Endometrial microvascular endothelial cells (primary cell): ENCODE measurements around the gene ACSL1. TPM values are rescaled to one million over a fixed set of nuclear protein-coding genes. Genes with fewer than 3 reads are reported as not detected.

Source experiments
- in situ Hi-C: cut with HindIII; loops from 2 replicates; pipeline ENCODE4 v1.10.0; 2017; ENCODE audit warnings: low sequenced_read_pairs, low pct_unique_long_range_greater_than_20kb; ENCODE audit errors: inconsistent ontology term
- total RNA-seq: library from RNA; depleted of rRNA; stranded (reverse); fragments of >200 nt; gene quantifications from one replicate; pipeline ENCODE4 v1.2.3, GENCODE V29; 2015; ENCODE audit errors: inconsistent ontology term

ACSL1 gene
- total RNA-seq, 1 donor from 2014 or later, result 19.0 TPM

GRCh38 chr4:184817494-184818215 lies 8.1 kb downstream of the ACSL1 start:
- in situ Hi-C loops, result no loop called here

- in situ Hi-C loops, result no loop called here
These were observed 8.8 kb downstream of the ACSL1 start for GRCh38 chr4:184816962-184817361.

GRCh38 chr4:184815046-184815877 lies 10.5 kb downstream of the ACSL1 start:
- in situ Hi-C loops, result no loop called here

- in situ Hi-C loops, result no loop called here
These were observed 11.1 kb downstream of the ACSL1 start for GRCh38 chr4:184814686-184815045.

- in situ Hi-C loops, result no loop called here
These were observed 13.1 kb downstream of the ACSL1 start for GRCh38 chr4:184812651-184813181.

GRCh38 chr4:184812199-184812542 lies 13.6 kb downstream of the ACSL1 start:
- in situ Hi-C loops, result no loop called here

GRCh38 chr4:184811526-184812198 lies 14.1 kb downstream of the ACSL1 start:
- in situ Hi-C loops, result no loop called here

GRCh38 chr4:184810720-184811119 lies 15.0 kb downstream of the ACSL1 start:
- in situ Hi-C loops, result no loop called here

- in situ Hi-C loops, result no loop called here
These were observed 17.1 kb downstream of the ACSL1 start for GRCh38 chr4:184808713-184809050.

- in situ Hi-C loops, result no loop called here
These were observed 17.7 kb downstream of the ACSL1 start for GRCh38 chr4:184807797-184808712.

GRCh38 chr4:184807256-184807655 lies 18.5 kb downstream of the ACSL1 start:
- in situ Hi-C loops, result no loop called here

- in situ Hi-C loops, result no loop called here
These were observed 19.1 kb downstream of the ACSL1 start for GRCh38 chr4:184806711-184807110.

GRCh38 chr4:184806229-184806550 lies 19.6 kb downstream of the ACSL1 start:
- in situ Hi-C loops, result no loop called here

- in situ Hi-C loops, result no loop called here
These were observed 20.1 kb downstream of the ACSL1 start for GRCh38 chr4:184805462-184806228.

GRCh38 chr4:184804621-184805020 lies 21.1 kb downstream of the ACSL1 start:
- in situ Hi-C loops, result no loop called here

- in situ Hi-C loops, result no loop called here
These were observed 21.9 kb downstream of the ACSL1 start for GRCh38 chr4:184803874-184804273.

GRCh38 chr4:184803133-184803532 lies 22.6 kb downstream of the ACSL1 start:
- in situ Hi-C loops, result no loop called here

- in situ Hi-C loops, result no loop called here
These were observed 23.1 kb downstream of the ACSL1 start for GRCh38 chr4:184802697-184803015.
